ENCODE measurements around the gene DMBX1.

DNA sequence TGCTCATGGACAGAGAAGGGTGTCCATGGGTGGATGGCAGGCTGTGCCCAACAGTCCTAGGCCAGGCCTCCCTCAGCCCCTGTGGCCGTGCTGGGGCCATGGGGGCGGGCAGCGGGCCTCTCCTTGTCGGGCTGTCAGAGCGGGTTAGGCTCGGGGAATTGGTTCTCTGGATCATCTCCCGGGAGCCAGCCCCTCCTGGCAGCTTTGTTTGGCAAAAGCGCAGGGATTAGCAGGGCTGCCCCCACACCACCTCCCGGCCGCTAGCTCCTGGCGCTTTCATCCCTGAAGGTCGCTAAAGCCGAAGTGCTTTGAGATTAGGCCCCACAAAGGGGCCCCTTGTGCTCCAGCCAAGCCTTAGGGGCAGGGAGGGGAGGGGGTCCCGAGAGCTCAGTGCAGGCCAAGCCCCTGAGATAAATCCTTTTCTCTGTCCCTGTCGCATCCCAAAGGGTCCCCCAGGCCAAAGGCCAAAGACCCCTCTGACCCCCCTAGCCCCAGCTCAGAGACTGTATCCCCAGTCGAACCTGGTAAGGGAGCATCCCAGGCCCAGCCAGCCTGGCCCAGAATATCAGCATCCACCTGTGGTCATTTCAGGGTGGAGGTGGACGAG is 9.8 kb upstream of the DMBX1 start:
- TF ChIP-seq, protein P1, sequence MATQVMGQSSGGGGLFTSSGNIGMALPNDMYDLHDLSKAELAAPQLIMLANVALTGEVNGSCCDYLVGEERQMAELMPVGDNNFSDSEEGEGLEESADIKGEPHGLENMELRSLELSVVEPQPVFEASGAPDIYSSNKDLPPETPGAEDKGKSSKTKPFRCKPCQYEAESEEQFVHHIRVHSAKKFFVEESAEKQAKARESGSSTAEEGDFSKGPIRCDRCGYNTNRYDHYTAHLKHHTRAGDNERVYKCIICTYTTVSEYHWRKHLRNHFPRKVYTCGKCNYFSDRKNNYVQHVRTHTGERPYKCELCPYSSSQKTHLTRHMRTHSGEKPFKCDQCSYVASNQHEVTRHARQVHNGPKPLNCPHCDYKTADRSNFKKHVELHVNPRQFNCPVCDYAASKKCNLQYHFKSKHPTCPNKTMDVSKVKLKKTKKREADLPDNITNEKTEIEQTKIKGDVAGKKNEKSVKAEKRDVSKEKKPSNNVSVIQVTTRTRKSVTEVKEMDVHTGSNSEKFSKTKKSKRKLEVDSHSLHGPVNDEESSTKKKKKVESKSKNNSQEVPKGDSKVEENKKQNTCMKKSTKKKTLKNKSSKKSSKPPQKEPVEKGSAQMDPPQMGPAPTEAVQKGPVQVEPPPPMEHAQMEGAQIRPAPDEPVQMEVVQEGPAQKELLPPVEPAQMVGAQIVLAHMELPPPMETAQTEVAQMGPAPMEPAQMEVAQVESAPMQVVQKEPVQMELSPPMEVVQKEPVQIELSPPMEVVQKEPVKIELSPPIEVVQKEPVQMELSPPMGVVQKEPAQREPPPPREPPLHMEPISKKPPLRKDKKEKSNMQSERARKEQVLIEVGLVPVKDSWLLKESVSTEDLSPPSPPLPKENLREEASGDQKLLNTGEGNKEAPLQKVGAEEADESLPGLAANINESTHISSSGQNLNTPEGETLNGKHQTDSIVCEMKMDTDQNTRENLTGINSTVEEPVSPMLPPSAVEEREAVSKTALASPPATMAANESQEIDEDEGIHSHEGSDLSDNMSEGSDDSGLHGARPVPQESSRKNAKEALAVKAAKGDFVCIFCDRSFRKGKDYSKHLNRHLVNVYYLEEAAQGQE (IDR thresholded peaks at IDR 0.05) = no peak
- TF ChIP-seq, protein P2, sequence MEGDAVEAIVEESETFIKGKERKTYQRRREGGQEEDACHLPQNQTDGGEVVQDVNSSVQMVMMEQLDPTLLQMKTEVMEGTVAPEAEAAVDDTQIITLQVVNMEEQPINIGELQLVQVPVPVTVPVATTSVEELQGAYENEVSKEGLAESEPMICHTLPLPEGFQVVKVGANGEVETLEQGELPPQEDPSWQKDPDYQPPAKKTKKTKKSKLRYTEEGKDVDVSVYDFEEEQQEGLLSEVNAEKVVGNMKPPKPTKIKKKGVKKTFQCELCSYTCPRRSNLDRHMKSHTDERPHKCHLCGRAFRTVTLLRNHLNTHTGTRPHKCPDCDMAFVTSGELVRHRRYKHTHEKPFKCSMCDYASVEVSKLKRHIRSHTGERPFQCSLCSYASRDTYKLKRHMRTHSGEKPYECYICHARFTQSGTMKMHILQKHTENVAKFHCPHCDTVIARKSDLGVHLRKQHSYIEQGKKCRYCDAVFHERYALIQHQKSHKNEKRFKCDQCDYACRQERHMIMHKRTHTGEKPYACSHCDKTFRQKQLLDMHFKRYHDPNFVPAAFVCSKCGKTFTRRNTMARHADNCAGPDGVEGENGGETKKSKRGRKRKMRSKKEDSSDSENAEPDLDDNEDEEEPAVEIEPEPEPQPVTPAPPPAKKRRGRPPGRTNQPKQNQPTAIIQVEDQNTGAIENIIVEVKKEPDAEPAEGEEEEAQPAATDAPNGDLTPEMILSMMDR (IDR thresholded peaks at IDR 0.05) = no peak
- TF ChIP-seq NFE2L2 (conservative IDR thresholded peaks at IDR 0.05; ENCODE audit: low read length) = no peak
- no peak for TF ChIP-seq EHMT2 (IDR thresholded peaks at IDR 0.05; ENCODE audit: low read depth)
- no peak for TF ChIP-seq POLR2A (IDR thresholded peaks at IDR 0.05; ENCODE audit: low read length)
- no peak for TF ChIP-seq RFX5 (IDR thresholded peaks at IDR 0.05)
- no peak for TF ChIP-seq CHD2 (IDR thresholded peaks at IDR 0.05; ENCODE audit: low read length, partially characterized antibody)
- TF ChIP-seq ZSCAN20 (CRISPR knock-in tag; IDR thresholded peaks at IDR 0.05) = no peak
- TF ChIP-seq, protein P3, sequence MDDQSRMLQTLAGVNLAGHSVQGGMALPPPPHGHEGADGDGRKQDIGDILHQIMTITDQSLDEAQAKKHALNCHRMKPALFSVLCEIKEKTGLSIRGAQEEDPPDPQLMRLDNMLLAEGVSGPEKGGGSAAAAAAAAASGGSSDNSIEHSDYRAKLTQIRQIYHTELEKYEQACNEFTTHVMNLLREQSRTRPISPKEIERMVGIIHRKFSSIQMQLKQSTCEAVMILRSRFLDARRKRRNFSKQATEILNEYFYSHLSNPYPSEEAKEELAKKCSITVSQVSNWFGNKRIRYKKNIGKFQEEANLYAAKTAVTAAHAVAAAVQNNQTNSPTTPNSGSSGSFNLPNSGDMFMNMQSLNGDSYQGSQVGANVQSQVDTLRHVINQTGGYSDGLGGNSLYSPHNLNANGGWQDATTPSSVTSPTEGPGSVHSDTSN (IDR thresholded peaks at IDR 0.05) = no peak
- TF ChIP-seq RNF2 (IDR thresholded peaks at IDR 0.05; ENCODE audit: borderline replicate concordance, low read depth) = no peak
- no peak for TF ChIP-seq EP300 (IDR thresholded peaks at IDR 0.05)
- TF ChIP-seq RCOR1 (IDR thresholded peaks at IDR 0.05; ENCODE audit: low read depth, low read length) = no peak
- TF ChIP-seq, protein P4, sequence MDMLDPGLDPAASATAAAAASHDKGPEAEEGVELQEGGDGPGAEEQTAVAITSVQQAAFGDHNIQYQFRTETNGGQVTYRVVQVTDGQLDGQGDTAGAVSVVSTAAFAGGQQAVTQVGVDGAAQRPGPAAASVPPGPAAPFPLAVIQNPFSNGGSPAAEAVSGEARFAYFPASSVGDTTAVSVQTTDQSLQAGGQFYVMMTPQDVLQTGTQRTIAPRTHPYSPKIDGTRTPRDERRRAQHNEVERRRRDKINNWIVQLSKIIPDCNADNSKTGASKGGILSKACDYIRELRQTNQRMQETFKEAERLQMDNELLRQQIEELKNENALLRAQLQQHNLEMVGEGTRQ (IDR thresholded peaks at IDR 0.05) = no peak
- TF ChIP-seq, protein P5, sequence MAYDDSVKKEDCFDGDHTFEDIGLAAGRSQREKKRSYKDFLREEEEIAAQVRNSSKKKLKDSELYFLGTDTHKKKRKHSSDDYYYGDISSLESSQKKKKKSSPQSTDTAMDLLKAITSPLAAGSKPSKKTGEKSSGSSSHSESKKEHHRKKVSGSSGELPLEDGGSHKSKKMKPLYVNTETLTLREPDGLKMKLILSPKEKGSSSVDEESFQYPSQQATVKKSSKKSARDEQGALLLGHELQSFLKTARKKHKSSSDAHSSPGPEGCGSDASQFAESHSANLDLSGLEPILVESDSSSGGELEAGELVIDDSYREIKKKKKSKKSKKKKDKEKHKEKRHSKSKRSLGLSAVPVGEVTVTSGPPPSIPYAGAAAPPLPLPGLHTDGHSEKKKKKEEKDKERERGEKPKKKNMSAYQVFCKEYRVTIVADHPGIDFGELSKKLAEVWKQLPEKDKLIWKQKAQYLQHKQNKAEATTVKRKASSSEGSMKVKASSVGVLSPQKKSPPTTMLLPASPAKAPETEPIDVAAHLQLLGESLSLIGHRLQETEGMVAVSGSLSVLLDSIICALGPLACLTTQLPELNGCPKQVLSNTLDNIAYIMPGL (CRISPR knock-in tag; IDR thresholded peaks at IDR 0.05; ENCODE audit: borderline replicate concordance) = no peak

Measured in A549 (cell line).